ENCODE results near the gene WHRN.

Gene WHRN

GRCh38 chr9:114492991-114493390, 12.3 kb downstream of the WHRN start:
- H3K4me3 ChIP-seq (ENCODE audit: low read depth, low read length): no peak overlapping the region
- TF ChIP-seq CTCF (conservative IDR thresholded peaks at IDR 0.05; ENCODE audit: low read depth, low read length): no peak
- no peak for DNase-seq (ENCODE audit: low read depth)

- TF ChIP-seq CTCF (conservative IDR thresholded peaks at IDR 0.05; ENCODE audit: low read depth, low read length): no peak
- no peak overlapping the region for H3K4me3 ChIP-seq (ENCODE audit: low read depth, low read length)
- no peak for DNase-seq (ENCODE audit: low read depth)
These were observed 13.8 kb downstream of the WHRN start for GRCh38 chr9:114491430-114492003.

- DNase-seq (ENCODE audit: low read depth): no peak
- no peak overlapping the region for H3K4me3 ChIP-seq (ENCODE audit: low read depth, low read length)
- TF ChIP-seq CTCF (conservative IDR thresholded peaks at IDR 0.05; ENCODE audit: low read depth, low read length): no peak
These were observed 15.3 kb downstream of the WHRN start for GRCh38 chr9:114489928-114490327.

GRCh38 chr9:114488398-114489129, 16.7 kb downstream of the WHRN start:
- no peak for DNase-seq (ENCODE audit: low read depth)
- TF ChIP-seq CTCF (conservative IDR thresholded peaks at IDR 0.05; ENCODE audit: low read depth, low read length): no peak
- no peak overlapping the region for H3K4me3 ChIP-seq (ENCODE audit: low read depth, low read length)

- H3K4me3 ChIP-seq (ENCODE audit: low read depth, low read length): no peak overlapping the region
- peak; percentile 92 for TF ChIP-seq CTCF (conservative IDR thresholded peaks at IDR 0.05; ENCODE audit: low read depth, low read length)
- peak; percentile 77 for DNase-seq (ENCODE audit: low read depth)
These were observed 17.5 kb downstream of the WHRN start for GRCh38 chr9:114487607-114488300.

GRCh38 chr9:114486205-114486963, 18.9 kb downstream of the WHRN start:
- DNase-seq (ENCODE audit: low read depth): no peak
- H3K4me3 ChIP-seq (ENCODE audit: low read depth, low read length): no peak overlapping the region
- TF ChIP-seq CTCF (conservative IDR thresholded peaks at IDR 0.05; ENCODE audit: low read depth, low read length): no peak

Data from choroid plexus epithelial cell (primary cell).